Testis (tissue), 2 donors: ENCODE data around the gene MTURN.

ENCODE experiments used
- POLR2A ChIP-seq: fragments of 450-650 bp; IDR thresholded peaks from one replicate; pipeline ENCODE4 v1.6.1; 2017; ENCODE audit warnings: antibody characterized with exemption, mild to moderate bottlenecking, moderate library complexity
- TF ChIP-seq, protein P1 (sequence below), 3 experiments: fragments of 450-650 bp in 2 of 3; fragments of 200-600 bp in 1 of 3; sonication (generic) in 1 of 3; IDR thresholded peaks; one replicate each; pipeline ENCODE4 v1.5.1; 2016 to 2019; ENCODE audit warnings: antibody characterized with exemption in 3 of 3, mild to moderate bottlenecking in 2 of 3, moderate library complexity in 1 of 3

DNA sequence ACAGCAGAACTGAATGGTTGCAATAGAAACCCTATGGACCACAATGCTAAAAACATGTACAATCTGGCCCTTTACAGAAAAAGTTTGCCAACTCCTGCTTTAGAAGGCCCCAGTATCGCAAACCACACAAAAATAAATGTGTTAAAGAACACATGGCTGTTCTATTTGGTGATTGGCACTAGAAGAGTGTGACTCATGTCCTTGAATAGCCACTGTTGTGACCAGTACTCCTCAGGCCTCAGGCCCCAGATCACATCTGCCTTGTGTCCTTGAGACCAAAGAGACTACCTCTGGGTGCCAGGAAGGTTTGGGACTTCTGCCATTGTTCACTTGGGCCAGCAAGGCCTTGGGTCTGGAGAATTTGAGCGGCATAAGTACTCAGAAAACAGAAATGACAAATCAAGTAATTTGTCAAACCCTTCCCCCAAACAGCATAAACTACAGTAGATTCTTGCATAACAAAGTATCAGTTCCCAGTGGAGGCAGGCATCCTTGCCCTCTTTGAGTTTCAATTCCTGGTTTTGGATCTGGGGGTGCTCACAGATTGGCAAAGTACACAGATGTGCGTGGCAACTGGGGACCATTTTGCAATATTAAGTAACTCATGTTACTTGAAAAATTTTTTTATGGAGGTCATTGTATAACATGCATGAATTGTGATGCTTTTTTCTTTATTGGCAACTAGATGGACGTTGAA, 50.2 kb downstream of the MTURN start:
- TF ChIP-seq, protein P1, sequence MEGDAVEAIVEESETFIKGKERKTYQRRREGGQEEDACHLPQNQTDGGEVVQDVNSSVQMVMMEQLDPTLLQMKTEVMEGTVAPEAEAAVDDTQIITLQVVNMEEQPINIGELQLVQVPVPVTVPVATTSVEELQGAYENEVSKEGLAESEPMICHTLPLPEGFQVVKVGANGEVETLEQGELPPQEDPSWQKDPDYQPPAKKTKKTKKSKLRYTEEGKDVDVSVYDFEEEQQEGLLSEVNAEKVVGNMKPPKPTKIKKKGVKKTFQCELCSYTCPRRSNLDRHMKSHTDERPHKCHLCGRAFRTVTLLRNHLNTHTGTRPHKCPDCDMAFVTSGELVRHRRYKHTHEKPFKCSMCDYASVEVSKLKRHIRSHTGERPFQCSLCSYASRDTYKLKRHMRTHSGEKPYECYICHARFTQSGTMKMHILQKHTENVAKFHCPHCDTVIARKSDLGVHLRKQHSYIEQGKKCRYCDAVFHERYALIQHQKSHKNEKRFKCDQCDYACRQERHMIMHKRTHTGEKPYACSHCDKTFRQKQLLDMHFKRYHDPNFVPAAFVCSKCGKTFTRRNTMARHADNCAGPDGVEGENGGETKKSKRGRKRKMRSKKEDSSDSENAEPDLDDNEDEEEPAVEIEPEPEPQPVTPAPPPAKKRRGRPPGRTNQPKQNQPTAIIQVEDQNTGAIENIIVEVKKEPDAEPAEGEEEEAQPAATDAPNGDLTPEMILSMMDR (IDR thresholded peaks at IDR 0.05), result no peak
- TF ChIP-seq POLR2A, result no peak
